Subcutaneous abdominal adipose tissue (tissue), 5 donors: ENCODE results near the gene BBS7.

Experiments used
- H3K27ac ChIP-seq: one replicate; pipeline ENCODE4 v1.7.0; 2013; ENCODE audit warnings: low read depth, mild to moderate bottlenecking, inconsistent platforms, low read length, moderate library complexity
- H3K27me3 ChIP-seq, 5 donors: one replicate each; pipeline ENCODE4 v1.7.0; 2013; ENCODE audit warnings: low read length in 5 of 5, inconsistent platforms in 1 of 5; ENCODE audit not compliant: control insufficient read depth in 5 of 5, insufficient read depth in 4 of 5
- H3K36me3 ChIP-seq, 5 donors: one replicate each; pipeline ENCODE4 v1.7.0; 2013; ENCODE audit warnings: low read length in 5 of 5; ENCODE audit not compliant: control insufficient read depth in 5 of 5, insufficient read depth in 5 of 5
- H3K4me1 ChIP-seq, 5 donors: one replicate each; pipeline ENCODE4 v1.7.0; 2013; ENCODE audit warnings: low read length in 5 of 5, mild to moderate bottlenecking in 3 of 5, moderate library complexity in 1 of 5; ENCODE audit not compliant: control insufficient read depth in 5 of 5, insufficient read depth in 5 of 5
- H3K4me3 ChIP-seq, 5 donors: one replicate each; pipeline ENCODE4 v1.7.0; 2013; ENCODE audit warnings: low read length in 5 of 5, low read depth in 1 of 5
- H3K9ac ChIP-seq, 5 donors: one replicate each; pipeline ENCODE4 v1.7.0; 2013; ENCODE audit warnings: low read length in 5 of 5, mild to moderate bottlenecking in 4 of 5, moderate library complexity in 3 of 5
- H3K9me3 ChIP-seq, 5 donors: one replicate each; pipeline ENCODE4 v1.7.0; 2013; ENCODE audit warnings: low read length in 5 of 5; ENCODE audit not compliant: control insufficient read depth in 5 of 5
- donor health status: healthy.
- donor health status: healthy.
- donor health status: healthy.
- donor health status: healthy.
- donor health status: healthy.

The BBS7 gene, protein sequence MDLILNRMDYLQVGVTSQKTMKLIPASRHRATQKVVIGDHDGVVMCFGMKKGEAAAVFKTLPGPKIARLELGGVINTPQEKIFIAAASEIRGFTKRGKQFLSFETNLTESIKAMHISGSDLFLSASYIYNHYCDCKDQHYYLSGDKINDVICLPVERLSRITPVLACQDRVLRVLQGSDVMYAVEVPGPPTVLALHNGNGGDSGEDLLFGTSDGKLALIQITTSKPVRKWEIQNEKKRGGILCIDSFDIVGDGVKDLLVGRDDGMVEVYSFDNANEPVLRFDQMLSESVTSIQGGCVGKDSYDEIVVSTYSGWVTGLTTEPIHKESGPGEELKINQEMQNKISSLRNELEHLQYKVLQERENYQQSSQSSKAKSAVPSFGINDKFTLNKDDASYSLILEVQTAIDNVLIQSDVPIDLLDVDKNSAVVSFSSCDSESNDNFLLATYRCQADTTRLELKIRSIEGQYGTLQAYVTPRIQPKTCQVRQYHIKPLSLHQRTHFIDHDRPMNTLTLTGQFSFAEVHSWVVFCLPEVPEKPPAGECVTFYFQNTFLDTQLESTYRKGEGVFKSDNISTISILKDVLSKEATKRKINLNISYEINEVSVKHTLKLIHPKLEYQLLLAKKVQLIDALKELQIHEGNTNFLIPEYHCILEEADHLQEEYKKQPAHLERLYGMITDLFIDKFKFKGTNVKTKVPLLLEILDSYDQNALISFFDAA

DNA sequence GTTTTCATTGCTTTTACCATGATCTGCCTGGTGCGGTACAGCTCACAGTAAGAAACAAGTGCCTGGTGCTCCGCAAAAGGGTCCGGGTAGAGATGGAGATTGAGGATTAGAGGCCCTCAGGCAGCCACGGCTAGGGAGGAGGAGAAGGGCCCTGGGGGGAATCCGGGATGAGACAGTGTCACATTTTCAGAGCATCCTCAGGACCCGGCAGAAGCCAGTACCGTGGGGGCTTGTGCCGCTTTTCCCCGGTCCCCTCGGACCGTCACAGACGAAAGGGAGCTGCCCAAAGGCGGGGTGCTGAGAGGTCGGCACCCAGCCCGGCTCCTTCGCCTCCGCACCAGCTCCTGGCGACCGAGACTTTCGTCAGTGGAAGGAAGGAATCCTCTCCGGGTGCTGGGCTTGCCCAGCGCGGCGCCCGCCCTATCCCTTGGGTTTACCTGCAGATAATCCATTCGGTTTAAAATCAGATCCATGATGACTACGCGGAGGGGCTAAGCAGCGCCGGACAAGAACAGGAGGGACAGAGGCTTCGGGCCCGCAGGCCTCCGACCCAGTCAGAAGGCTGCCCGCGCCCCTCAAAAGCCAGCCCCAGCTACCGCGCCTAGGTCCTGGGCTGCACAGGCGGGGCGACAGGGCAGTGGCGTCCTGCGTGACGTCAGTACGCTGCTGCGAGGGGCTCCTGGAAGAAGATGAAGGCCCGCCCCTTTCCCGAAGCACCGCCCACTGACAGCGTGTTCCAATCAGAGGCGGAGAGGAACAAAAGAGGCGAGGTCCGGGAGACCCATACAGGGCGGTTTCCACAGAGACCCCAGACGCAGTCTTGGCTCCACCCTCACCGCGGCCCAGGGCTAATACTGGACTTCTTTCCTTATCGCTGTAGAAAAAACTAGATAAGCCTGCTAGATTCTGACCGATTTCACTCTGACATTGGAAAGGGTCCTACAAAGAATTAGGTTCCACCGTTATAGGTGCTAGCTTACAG, at the start of gene BBS7:
BBS7 (minus strand) TSS at position 634 of the 982 bp plus-strand sequence; CDS start at position 473, 161 bp downstream.
- H3K9ac ChIP-seq: peak within 1 kb of the TSS; percentile 56 to 93 (median 77)
- H3K9me3 ChIP-seq: no peaks in the 10 kb centered on the region
- no peaks in the 10 kb centered on the region for H3K27me3 ChIP-seq
- peaks cover 0 to 19% (median 16%) of the 10 kb centered on the region in 5 donors for H3K4me1 ChIP-seq
- peak within 1 kb of the TSS; percentile 76 to 97 (median 90) for H3K4me3 ChIP-seq
- H3K36me3 ChIP-seq: peaks cover 0 to 8% (median 3%) of the 10 kb centered on the region in 5 donors
- peak within 1 kb of the TSS; percentile 78 for H3K27ac ChIP-seq

DNA sequence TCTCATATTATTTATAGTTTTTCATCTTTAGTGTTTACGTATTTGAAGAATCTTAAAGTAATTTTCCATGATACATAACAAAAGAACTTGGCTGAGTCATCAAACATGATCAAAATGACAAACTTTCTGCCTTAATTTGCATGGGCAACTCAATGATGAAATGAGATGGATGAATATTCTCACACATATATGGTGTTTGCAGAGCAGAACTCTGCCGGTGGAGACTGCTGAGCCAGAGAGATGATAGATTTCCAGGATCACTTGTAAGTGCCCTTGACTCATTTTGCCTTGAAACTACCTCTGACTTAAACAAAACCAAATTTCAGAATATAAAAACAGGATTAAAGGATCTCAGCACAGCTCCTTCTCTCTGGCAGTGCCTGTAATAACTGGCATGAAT, 43.4 kb upstream of the BBS7 start:
- H3K27ac ChIP-seq: no peak overlapping the region
- peaks cover 0 to 5% (median 0%) of the 10 kb centered on the region in 5 donors for H3K4me1 ChIP-seq
- no peaks in the 10 kb centered on the region for H3K36me3 ChIP-seq
- H3K9ac ChIP-seq: no peak overlapping the region
- H3K4me3 ChIP-seq: no peak overlapping the region
- no peaks in the 10 kb centered on the region for H3K9me3 ChIP-seq
- no peaks in the 10 kb centered on the region for H3K27me3 ChIP-seq

DNA sequence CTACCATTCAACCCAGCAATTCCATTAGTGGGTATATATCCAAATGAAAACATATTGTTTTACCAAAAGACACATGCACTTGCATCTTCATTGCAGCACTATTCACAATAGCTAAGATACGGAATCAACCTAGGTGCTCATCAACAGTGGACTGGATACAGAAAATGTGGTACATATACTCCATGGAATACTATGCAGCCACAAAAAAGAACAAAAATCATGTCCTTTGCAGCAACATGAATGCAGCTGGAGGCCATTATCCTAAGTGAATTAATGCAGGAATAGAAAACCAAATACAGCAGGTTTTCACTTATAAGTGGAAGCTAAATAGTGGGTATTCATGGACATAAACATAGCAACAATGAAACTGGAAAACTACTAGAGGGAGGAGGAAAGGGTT, 38.1 kb upstream of the BBS7 start:
- Histone ChIP-seq H3K9ac (no peak overlapping the region), H3K36me3 (no peaks in the 10 kb centered on the region), H3K27ac (no peak overlapping the region), H3K27me3 (no peaks in the 10 kb centered on the region), H3K4me1 (peaks cover 0 to 5% (median 0%) of the 10 kb centered on the region in 5 donors), H3K9me3 (no peaks in the 10 kb centered on the region), H3K4me3 (no peak overlapping the region)

DNA sequence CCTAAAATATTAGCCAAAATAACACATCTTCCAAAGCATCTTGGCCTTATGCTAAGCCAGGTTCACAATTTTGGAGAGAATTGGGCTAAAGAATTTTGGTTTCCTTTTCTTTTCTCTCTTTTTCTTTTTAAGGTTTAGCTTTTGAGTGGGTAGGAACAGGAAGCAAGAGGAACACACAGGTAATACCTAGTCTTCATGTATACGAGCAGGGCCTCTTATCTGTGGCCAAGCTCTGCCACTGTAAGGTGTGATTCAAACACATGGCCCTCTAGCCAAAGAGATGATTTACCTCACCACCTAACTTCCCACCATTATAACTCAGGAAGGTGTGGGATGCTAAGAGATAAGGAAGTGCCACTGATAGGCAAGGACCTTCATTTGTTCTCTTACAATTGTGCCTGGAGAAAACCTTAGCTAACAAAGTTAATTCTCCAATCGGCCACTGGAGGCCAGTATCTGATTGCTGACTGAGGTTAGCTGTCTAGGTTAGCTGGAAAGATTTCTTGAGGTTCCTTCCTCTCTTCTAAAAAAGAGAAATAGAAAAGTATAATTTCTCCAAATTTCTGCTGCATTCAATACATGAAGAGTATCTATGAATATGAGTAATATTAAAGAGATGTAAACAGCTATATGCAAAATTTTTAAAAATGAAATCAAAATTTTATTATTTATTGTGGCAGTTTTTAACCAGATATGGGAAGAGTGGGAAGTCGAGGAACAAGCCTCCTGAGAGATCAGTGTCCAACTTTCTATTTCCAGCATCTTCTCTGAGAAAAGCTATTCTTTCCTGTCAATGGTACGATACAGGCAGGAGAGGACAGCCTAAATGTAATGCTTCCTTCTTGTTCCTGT, 30.1 kb upstream of the BBS7 start:
- no peaks in the 10 kb centered on the region for H3K36me3 ChIP-seq
- no peaks in the 10 kb centered on the region for H3K4me1 ChIP-seq
- no peak overlapping the region for H3K27ac ChIP-seq
- no peak overlapping the region for H3K9ac ChIP-seq
- H3K4me3 ChIP-seq: no peak overlapping the region
- H3K27me3 ChIP-seq: no peaks in the 10 kb centered on the region
- H3K9me3 ChIP-seq: no peaks in the 10 kb centered on the region

DNA sequence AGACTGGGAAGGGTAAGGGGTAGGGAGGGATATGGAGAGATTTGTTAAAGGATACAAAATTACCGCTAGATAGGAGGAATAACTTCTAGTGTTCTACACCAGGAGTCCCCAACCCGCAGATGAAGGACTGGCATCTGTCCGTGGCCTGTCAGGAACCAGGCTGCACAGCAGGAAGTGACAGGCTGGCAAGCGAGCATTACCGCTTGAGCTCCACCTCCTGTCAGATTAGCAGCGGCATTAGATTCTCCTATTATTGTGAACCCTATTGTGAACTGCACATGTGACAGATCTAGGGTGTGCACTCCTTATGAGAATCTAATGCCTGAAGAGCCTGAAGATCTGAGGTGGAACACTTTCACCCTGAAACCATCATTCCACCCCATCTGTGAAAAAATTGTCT, 27.9 kb upstream of the BBS7 start:
- Histone ChIP-seq H3K4me1 (no peaks in the 10 kb centered on the region), H3K27ac (no peak overlapping the region), H3K36me3 (no peaks in the 10 kb centered on the region), H3K9me3 (no peaks in the 10 kb centered on the region), H3K9ac (no peak overlapping the region), H3K4me3 (no peak overlapping the region), H3K27me3 (no peaks in the 10 kb centered on the region)

DNA sequence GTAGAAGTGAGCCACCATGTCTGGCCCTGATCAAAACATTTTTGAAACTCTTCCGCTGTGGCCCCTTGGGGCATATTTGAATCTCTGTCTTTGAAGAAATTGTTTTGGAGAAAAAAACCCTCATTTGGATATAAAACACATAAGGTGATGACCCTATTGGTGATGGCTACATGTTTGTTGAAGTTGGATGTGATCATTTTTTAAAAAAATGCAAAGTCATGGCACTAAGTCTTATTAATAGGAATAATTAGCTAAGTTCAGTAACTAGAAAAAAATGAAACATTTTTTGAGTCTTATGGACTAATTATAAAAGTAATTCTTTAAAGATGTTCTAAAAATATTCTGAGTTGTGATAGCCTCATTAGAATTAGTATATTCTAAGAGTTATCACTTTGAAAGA, 17.9 kb upstream of the BBS7 start:
- Histone ChIP-seq H3K27me3 (no peaks in the 10 kb centered on the region), H3K9me3 (no peaks in the 10 kb centered on the region), H3K36me3 (no peaks in the 10 kb centered on the region), H3K9ac (no peak overlapping the region), H3K27ac (no peak overlapping the region), H3K4me1 (no peaks in the 10 kb centered on the region), H3K4me3 (no peak overlapping the region)

DNA sequence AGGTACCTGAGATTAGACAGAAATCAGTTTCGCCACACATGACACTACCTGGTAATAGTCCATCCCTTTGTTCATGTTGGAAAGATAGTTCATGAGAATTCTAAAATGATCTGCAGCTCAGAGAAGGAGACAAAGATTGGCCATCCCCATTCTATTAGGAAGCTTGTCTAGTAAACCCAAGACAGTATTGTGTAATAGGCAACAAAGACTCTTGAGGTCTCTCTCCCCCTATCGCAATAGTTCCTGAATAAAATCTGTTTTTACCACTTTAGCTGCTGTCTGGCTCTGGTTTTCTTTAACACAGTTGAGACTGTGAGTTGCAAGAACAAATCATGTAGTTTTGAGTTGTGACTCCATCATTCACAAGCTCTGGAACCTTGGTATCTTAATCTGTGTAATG, 14.8 kb upstream of the BBS7 start:
- Histone ChIP-seq H3K9me3 (no peaks in the 10 kb centered on the region), H3K4me1 (no peaks in the 10 kb centered on the region), H3K4me3 (no peak overlapping the region), H3K27ac (no peak overlapping the region), H3K9ac (no peak overlapping the region), H3K27me3 (no peaks in the 10 kb centered on the region), H3K36me3 (no peaks in the 10 kb centered on the region)

DNA sequence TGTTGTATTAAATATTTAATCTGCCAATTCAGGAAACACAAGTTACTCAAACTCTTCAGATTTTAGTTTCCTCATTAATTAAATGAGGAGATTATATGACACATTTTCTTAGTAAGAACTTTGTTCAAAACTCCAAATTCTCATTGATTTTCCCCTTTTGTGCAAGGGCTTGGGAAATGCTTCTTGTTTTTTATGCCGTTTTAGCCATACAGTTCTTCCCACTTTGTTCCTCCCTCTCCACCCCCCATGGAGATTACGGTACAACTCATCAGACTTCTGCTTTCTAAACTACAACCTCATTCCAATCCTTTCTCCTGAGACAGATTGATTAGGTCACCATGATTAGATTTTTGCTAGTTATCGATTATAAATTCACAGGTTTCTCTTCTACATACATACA, 10.9 kb upstream of the BBS7 start:
- no peak overlapping the region for H3K27ac ChIP-seq
- no peaks in the 10 kb centered on the region for H3K4me1 ChIP-seq
- H3K36me3 ChIP-seq: no peaks in the 10 kb centered on the region
- peaks cover 0 to 3% (median 0%) of the 10 kb centered on the region in 5 donors for H3K27me3 ChIP-seq
- H3K9me3 ChIP-seq: no peaks in the 10 kb centered on the region
- H3K4me3 ChIP-seq: no peak overlapping the region
- H3K9ac ChIP-seq: no peak overlapping the region

DNA sequence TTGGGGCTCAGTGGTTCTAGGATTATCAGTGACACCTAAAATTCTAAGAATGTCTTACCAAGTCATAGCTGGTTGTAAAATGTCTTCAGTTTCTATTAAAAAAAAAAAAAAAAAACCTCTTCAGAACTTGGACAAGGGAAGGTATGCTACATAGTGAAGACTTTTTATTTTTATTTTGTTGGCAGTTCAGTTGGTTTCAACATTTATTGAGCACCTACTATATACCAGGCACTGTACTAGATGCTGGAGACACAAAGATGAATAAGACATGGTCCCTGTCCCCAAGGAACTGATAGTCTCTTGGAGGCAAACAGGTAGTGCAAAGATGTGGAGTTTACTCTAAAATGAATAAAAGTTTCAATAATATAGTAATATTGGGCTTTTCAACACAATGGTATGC, 8.9 kb upstream of the BBS7 start:
- Histone ChIP-seq H3K9ac (no peak overlapping the region), H3K4me3 (no peak overlapping the region), H3K27me3 (peaks cover 0 to 3% (median 0%) of the 10 kb centered on the region in 5 donors)

More for the DNA sequence above, 8.9 kb upstream of the BBS7 start:
- Histone ChIP-seq H3K27ac (no peak overlapping the region), H3K4me1 (no peaks in the 10 kb centered on the region), H3K36me3 (no peaks in the 10 kb centered on the region), H3K9me3 (no peaks in the 10 kb centered on the region)
